NCI-H187 treated with DMSO at 0.1 percent for 48 hours (cell line): ENCODE data around the gene RNF167.

ENCODE experiments used
- DNase-seq: peaks from one replicate; lab custom pipeline; 2025; lab: John Stamatoyannopoulos, UW

RNF167 gene

GRCh38 chr17:4953451-4953961 lies 13.4 kb downstream of the RNF167 start:
- DNase-seq, result no peak

- DNase-seq, result no peak
Measured at GRCh38 chr17:4955091-4955490, 15.0 kb downstream of the RNF167 start.

- DNase-seq, result no peak
Measured at GRCh38 chr17:4956493-4957061, 16.5 kb downstream of the RNF167 start.

- no peak for DNase-seq
Measured at GRCh38 chr17:4958102-4958501, 18.0 kb downstream of the RNF167 start.

GRCh38 chr17:4959261-4959965 lies 19.3 kb downstream of the RNF167 start:
- DNase-seq, result no peak

GRCh38 chr17:4960279-4960922 lies 20.3 kb downstream of the RNF167 start:
- no peak for DNase-seq

- DNase-seq, result no peak
Measured at GRCh38 chr17:4965311-4965986, 25.4 kb downstream of the RNF167 start.

GRCh38 chr17:4966844-4967538 lies 26.9 kb downstream of the RNF167 start:
- peak; percentile 95 for DNase-seq

GRCh38 chr17:4967539-4968485 lies 27.7 kb downstream of the RNF167 start, which contains the start of gene SPAG7:
TSS of gene SPAG7 (minus strand) at chr17:4967817. CDS start at chr17:4967804, 13 bp downstream.
- peak; percentile 65 for DNase-seq

GRCh38 chr17:4968486-4969046 lies 28.5 kb downstream of the RNF167 start:
- DNase-seq, result no peak

- DNase-seq, result no peak
Measured at GRCh38 chr17:4969047-4969550, 29.0 kb downstream of the RNF167 start.

GRCh38 chr17:4969551-4970173 lies 29.6 kb downstream of the RNF167 start:
- DNase-seq, result no peak

GRCh38 chr17:4970273-4970672 lies 30.2 kb downstream of the RNF167 start:
- DNase-seq, result no peak

GRCh38 chr17:4971826-4972225 lies 31.8 kb downstream of the RNF167 start:
- no peak for DNase-seq

- DNase-seq, result no peak
Measured at GRCh38 chr17:4972322-4972721, 32.3 kb downstream of the RNF167 start.

GRCh38 chr17:4972752-4973151 lies 32.7 kb downstream of the RNF167 start:
- DNase-seq, result no peak

GRCh38 chr17:4973256-4974114 lies 33.4 kb downstream of the RNF167 start:
- DNase-seq, result no peak

GRCh38 chr17:4974115-4974670 lies 34.1 kb downstream of the RNF167 start:
- no peak for DNase-seq
